Large intestine (tissue), 12 donors: ENCODE measurements around the gene CELA2A. TPM values are rescaled to one million over a fixed set of nuclear protein-coding genes. Genes with fewer than 3 reads are reported as not detected.

Source experiments
- DNase-seq, 2 donors: peaks; one replicate each; pipeline versions ENCODE4 v3.0.0 to v3.0.0-alpha.2; 2013
- H3K27ac ChIP-seq: one replicate; pipeline ENCODE4 v1.5.1; 2013; ENCODE audit warnings: low read length
- H3K27me3 ChIP-seq: 2 replicates; pipeline ENCODE4 v1.6.1; 2013; ENCODE audit warnings: low read length; ENCODE audit not compliant: control insufficient read depth, insufficient read depth
- H3K36me3 ChIP-seq: 2 replicates; pipeline ENCODE4 v1.6.1; 2013; ENCODE audit warnings: low read length; ENCODE audit not compliant: control insufficient read depth, insufficient read depth
- H3K4me1 ChIP-seq: one replicate; pipeline ENCODE4 v1.6.1; 2013; ENCODE audit warnings: low read length; ENCODE audit not compliant: control insufficient read depth, insufficient read depth
- H3K4me3 ChIP-seq: one replicate; pipeline ENCODE4 v1.5.1; 2013; ENCODE audit warnings: low read length
- H3K9me3 ChIP-seq: one replicate; pipeline ENCODE4 v1.6.1; 2013; ENCODE audit warnings: mild to moderate bottlenecking, low read depth, low read length, moderate library complexity; ENCODE audit not compliant: control insufficient read depth
- WGBS: methylation state at CpG from one replicate; pipeline ENCODE4 v1.1.5; 2013; ENCODE audit warnings: low lambda C conversion rate; ENCODE audit not compliant: insufficient coverage; 5-methylcytosine and 5-hydroxymethylcytosine counted together
- long read RNA-seq, 11 donors: transcript quantifications; one replicate each; lab custom pipeline, GENCODE V29; 2026
- polyA plus RNA-seq: library from polyadenylated mRNA; unstranded; fragments of 120-200 nt; gene quantifications from one replicate; pipeline ENCODE4 v1.2.1, GENCODE V29; 2013

CELA2A gene
- 0.18 TPM for polyA plus RNA-seq
- long read RNA-seq, donor 1: 0 reads
- long read RNA-seq, donor 2: 0 reads
- long read RNA-seq, donor 3: 0 reads
- long read RNA-seq, donor 4: 0 reads
- long read RNA-seq, donor 5: 0 reads
- long read RNA-seq, donor 6: 0 reads
- long read RNA-seq, donor 7: 0 reads
- long read RNA-seq, donor 8: 0 reads
- long read RNA-seq, donor 9: 0 reads
- long read RNA-seq, donor 10: 0 reads
- long read RNA-seq, donor 11: 0 reads

- Histone ChIP-seq H3K27me3 (no peaks in the 10 kb centered on the region), H3K4me1 (peaks cover 7% of the 10 kb centered on the region), H3K4me3 (no peak within 1 kb of the TSS), H3K9me3 (no peaks in the 10 kb centered on the region), H3K27ac (no peak within 1 kb of the TSS), H3K36me3 (no peaks in the 10 kb centered on the region)
- WGBS: 100% methylated on average over 1 of the region's 8 CpGs
- no peak for DNase-seq
Measured at GRCh38 chr1:15456313-15456954, at the start of gene CELA2A. Gene CELA2A (plus strand): TSS chr1:15456732. CDS start chr1:15456754, 22 bp downstream.

DNA sequence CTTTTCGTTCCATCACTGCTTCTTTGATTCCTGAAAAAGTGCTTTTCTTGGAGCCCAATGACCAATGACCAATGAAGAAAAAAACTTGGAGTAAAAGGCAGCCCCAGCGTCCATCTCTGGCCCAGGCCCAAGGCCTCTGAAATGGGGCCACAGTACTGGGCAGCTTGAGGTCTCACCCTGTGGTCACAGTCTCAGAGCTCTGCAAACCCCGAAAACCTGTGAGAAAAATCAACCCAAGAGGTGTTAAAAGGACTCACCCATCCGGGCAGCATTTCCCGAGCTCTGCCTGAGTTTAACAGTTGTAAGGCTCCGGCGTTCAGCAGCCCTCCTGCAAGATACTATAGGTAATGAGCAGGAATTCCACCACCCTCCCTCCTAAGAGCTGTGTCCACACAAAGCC is 49.0 kb upstream of the CELA2A start:
- Histone ChIP-seq H3K9me3 (no peaks in the 10 kb centered on the region), H3K27me3 (no peaks in the 10 kb centered on the region), H3K27ac (no peak overlapping the region), H3K4me3 (no peak overlapping the region), H3K36me3 (no peaks in the 10 kb centered on the region), H3K4me1 (peaks cover 20% of the 10 kb centered on the region)
- no peak for DNase-seq
- WGBS: no CpG with 5 or more reads among the region's 7 CpGs

DNA sequence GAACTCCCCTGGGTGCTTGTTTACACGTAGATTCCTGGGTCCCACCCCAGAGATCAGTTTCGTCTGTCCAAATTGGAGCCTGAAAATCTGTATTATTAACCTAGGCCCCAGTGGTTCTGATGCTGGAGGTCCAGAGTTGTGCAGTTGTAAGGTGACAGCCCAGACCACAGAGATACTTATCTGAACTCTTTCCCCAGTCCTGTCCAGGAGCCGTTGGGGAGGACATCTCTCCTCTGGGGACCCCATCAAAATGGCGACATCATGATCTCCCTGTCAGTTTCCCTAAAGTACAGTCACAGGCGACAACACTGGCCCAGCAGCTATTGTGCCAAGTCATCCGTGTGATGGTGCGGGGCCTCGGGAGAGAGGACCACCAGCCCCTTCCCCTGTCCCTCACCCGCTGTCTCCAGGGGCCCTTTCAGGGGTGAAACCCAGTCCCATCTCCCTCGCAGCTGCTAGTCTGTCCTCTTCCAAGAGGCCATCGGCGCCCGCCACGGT is 47.6 kb upstream of the CELA2A start:
- H3K4me1 ChIP-seq: peaks cover 22% of the 10 kb centered on the region
- WGBS: no CpG with 5 or more reads among the region's 14 CpGs
- H3K9me3 ChIP-seq: no peaks in the 10 kb centered on the region
- H3K4me3 ChIP-seq: peak overlapping the region; percentile 100
- DNase-seq: no peak
- no peaks in the 10 kb centered on the region for H3K27me3 ChIP-seq
- H3K36me3 ChIP-seq: peaks cover 6% of the 10 kb centered on the region
- peak overlapping the region; percentile 27 for H3K27ac ChIP-seq

- peak; percentile 83 to 91 for DNase-seq
- H3K36me3 ChIP-seq: peaks cover 13% of the 10 kb centered on the region
- H3K4me1 ChIP-seq: peaks cover 22% of the 10 kb centered on the region
- peak within 1 kb of the TSS; percentile 53 for H3K27ac ChIP-seq
- H3K27me3 ChIP-seq: no peaks in the 10 kb centered on the region
- peak within 1 kb of the TSS; percentile 100 for H3K4me3 ChIP-seq
- H3K9me3 ChIP-seq: no peaks in the 10 kb centered on the region
- no CpG with 5 or more reads among the region's 99 CpGs for WGBS
Measured at GRCh38 chr1:15409388-15410222, 46.9 kb upstream of the CELA2A start, which contains the start of gene EFHD2. Gene EFHD2 (plus strand): TSS chr1:15409888. CDS start chr1:15409972, 84 bp downstream.

DNA sequence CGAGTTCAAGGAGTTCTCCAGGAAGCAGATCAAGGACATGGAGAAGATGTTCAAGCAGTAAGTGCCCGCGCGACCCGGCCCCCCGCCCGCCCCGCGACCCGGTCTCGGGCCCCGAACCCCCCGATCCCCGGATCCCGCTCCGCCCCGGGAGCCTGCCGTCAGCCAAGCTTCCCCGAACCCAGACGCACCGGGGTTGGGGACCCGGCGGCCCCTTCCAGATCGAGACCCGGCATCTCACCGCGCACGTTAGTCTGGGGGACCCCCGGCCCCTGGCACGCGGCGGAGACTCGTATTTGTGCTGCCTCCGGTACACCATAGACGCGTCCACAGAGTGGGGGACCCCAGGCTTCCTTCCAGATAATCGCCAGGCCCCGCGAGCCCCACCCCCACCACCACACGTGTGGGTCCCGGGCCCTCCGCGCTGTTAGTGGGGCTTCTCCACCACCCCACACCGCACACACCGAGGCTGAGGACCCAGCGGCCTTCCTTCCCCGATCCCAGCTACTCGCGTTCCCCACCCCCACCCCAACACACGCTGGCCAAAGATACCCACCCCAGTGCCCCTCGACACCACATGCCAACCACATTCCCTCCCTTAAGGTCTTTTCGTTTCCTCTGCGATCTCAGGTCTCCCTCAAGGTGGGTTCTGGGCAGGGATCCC is 46.2 kb upstream of the CELA2A start:
- H3K36me3 ChIP-seq: peaks cover 15% of the 10 kb centered on the region
- H3K4me1 ChIP-seq: peaks cover 22% of the 10 kb centered on the region
- no peak for DNase-seq
- peak overlapping the region; percentile 100 for H3K4me3 ChIP-seq
- no peaks in the 10 kb centered on the region for H3K27me3 ChIP-seq
- H3K27ac ChIP-seq: peak overlapping the region; percentile 53
- no peaks in the 10 kb centered on the region for H3K9me3 ChIP-seq
- WGBS: no CpG with 5 or more reads among the region's 53 CpGs

DNA sequence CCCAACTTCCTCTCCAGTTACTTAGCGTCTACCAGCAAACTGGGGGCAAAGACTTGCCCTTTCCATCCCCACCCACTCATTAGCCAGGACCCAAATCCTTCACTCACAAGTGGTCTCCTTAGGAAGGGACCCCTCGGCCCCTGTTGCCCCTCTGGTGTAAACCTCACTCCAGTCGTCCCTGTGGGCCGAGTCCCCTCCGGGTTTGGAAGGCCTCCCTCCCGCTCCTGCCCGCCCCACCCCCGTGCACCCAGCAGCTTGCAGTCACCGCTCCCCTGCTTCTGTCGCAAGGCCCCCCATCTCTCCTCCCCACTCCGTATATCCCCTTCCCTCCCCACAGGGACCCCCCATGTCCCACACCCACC is 45.7 kb upstream of the CELA2A start:
- H3K4me3 ChIP-seq: peak overlapping the region; percentile 100
- DNase-seq: no peak
- H3K27me3 ChIP-seq: no peaks in the 10 kb centered on the region
- WGBS: no CpG with 5 or more reads among the region's 11 CpGs
- peaks cover 24% of the 10 kb centered on the region for H3K4me1 ChIP-seq
- peaks cover 20% of the 10 kb centered on the region for H3K36me3 ChIP-seq
- H3K9me3 ChIP-seq: no peaks in the 10 kb centered on the region
- H3K27ac ChIP-seq: peak overlapping the region; percentile 53

- WGBS: no CpG with 5 or more reads among the region's 12 CpGs
- H3K4me3 ChIP-seq: peak overlapping the region; percentile 100
- peaks cover 32% of the 10 kb centered on the region for H3K4me1 ChIP-seq
- peak overlapping the region; percentile 39 for H3K27ac ChIP-seq
- peaks cover 21% of the 10 kb centered on the region for H3K36me3 ChIP-seq
- no peak for DNase-seq
- no peaks in the 10 kb centered on the region for H3K9me3 ChIP-seq
- H3K27me3 ChIP-seq: no peaks in the 10 kb centered on the region
Measured at GRCh38 chr1:15411593-15412137, 44.9 kb upstream of the CELA2A start.

DNA sequence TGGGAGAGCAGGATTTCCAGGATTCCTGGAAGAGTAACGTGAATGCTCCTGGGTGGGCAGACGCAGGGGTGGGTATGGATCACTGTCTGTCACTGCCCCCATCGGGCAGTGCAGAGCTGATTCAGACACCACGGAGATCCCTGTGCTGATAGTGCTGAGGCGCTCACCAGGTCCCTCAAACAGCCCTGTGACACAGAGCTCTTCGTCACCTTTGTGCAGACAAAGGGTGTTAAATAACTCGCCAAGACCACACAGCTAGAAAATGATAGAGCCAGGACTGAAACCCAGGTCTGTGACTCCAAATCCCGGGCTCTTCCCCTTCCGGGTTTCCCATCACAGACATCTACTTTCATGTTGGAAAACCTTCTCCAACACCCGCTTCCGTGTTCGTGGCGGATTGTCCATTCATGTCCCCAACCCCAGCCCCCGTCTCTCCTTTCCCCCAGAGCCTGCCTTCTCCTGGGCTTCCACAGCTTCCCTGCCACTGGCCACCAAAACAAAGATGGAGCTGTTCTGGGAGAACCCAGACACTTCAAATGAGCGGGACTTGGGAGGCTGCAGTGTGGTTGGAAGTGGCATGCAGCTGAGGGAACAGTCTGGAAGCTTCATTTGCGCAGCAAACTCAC is 44.2 kb upstream of the CELA2A start:
- peaks cover 37% of the 10 kb centered on the region for H3K4me1 ChIP-seq
- H3K27ac ChIP-seq: peak overlapping the region; percentile 5
- peaks cover 21% of the 10 kb centered on the region for H3K36me3 ChIP-seq
- no peaks in the 10 kb centered on the region for H3K9me3 ChIP-seq
- no peak for DNase-seq
- no peaks in the 10 kb centered on the region for H3K27me3 ChIP-seq
- WGBS: no CpG with 5 or more reads among the region's 16 CpGs
- peak overlapping the region; percentile 100 for H3K4me3 ChIP-seq

GRCh38 chr1:15412843-15413242 is 43.7 kb upstream of the CELA2A start:
- Histone ChIP-seq H3K27ac (no peak overlapping the region), H3K36me3 (peaks cover 21% of the 10 kb centered on the region), H3K9me3 (no peaks in the 10 kb centered on the region), H3K27me3 (no peaks in the 10 kb centered on the region), H3K4me3 (no peak overlapping the region), H3K4me1 (peaks cover 42% of the 10 kb centered on the region)
- WGBS: no CpG with 5 or more reads among the region's 11 CpGs
- no peak for DNase-seq
